SIG-M5 (cell line): Measurements from ENCODE around the gene CYTH3.
"Not testable (repeated sequence)": the region's sequence is repeated elsewhere in the genome, so short reads cannot be mapped to it uniquely, and the experiment has no call there.

Experiments used
- DNase-seq: peaks from one replicate; lab custom pipeline; 2025; lab: John Stamatoyannopoulos, UW

CYTH3 gene

GRCh38 chr7:6151527-6151926 lies 120.9 kb downstream of the CYTH3 start:
- not testable (repeated sequence) for DNase-seq

GRCh38 chr7:6149996-6150395 lies 122.4 kb downstream of the CYTH3 start:
- no peak for DNase-seq

- no peak for DNase-seq
Measured at GRCh38 chr7:6148724-6149360, 123.6 kb downstream of the CYTH3 start.

- DNase-seq, result no peak
Measured at GRCh38 chr7:6147627-6148026, 124.8 kb downstream of the CYTH3 start.

- no peak for DNase-seq
Measured at GRCh38 chr7:6146666-6147065, 125.8 kb downstream of the CYTH3 start.

GRCh38 chr7:6143997-6144396 lies 128.4 kb downstream of the CYTH3 start:
- no peak for DNase-seq

GRCh38 chr7:6142871-6143380 lies 129.5 kb downstream of the CYTH3 start:
- no peak for DNase-seq

GRCh38 chr7:6139189-6139996 lies 133.0 kb downstream of the CYTH3 start:
- DNase-seq, result no peak

- no peak for DNase-seq
Measured at GRCh38 chr7:6136475-6136874, 135.9 kb downstream of the CYTH3 start.

GRCh38 chr7:6133249-6133648 lies 139.2 kb downstream of the CYTH3 start:
- DNase-seq, result no peak

- DNase-seq, result no peak
Measured at GRCh38 chr7:6130007-6130587, 142.3 kb downstream of the CYTH3 start.

- DNase-seq, result no peak
Measured at GRCh38 chr7:6128205-6128604, 144.2 kb downstream of the CYTH3 start.

- no peak for DNase-seq
Measured at GRCh38 chr7:6127110-6127490, 145.3 kb downstream of the CYTH3 start.

- DNase-seq, result no peak
Measured at GRCh38 chr7:6123843-6124242, 148.6 kb downstream of the CYTH3 start.

GRCh38 chr7:6121141-6121540 lies 151.3 kb downstream of the CYTH3 start:
- DNase-seq, result no peak

GRCh38 chr7:6117533-6117932 lies 154.9 kb downstream of the CYTH3 start:
- DNase-seq, result no peak

- no peak for DNase-seq
Measured at GRCh38 chr7:6116211-6116610, 156.2 kb downstream of the CYTH3 start.
